Spleen (tissue), 11 donors: ENCODE data around the gene DDX46. TPM values are rescaled to one million over a fixed set of nuclear protein-coding genes. Genes with fewer than 3 reads are reported as not detected.

Experiments
- DNase-seq: peaks from one replicate; pipeline ENCODE4 v3.0.0-alpha.2; 2020
- H3K27ac ChIP-seq, 8 donors: fragments of 200-600 bp; sonication (generic) in 7 of 8; 1 replicate in 4 of 8; 2 replicates in 4 of 8; pipeline versions ENCODE4 v1.5.0 to v1.8.0; 2016 to 2021; ENCODE audit warnings: inconsistent platforms in 4 of 8, mild to moderate bottlenecking in 4 of 8, moderate library complexity in 1 of 8
- H3K27me3 ChIP-seq, 7 donors: fragments of 200-600 bp; sonication (generic) in 6 of 7; replicated peaks in 1 of 7; 1 replicate in 4 of 7; 2 replicates in 3 of 7; pipeline versions ENCODE4 v1.5.0 to v1.8.0; 2016 to 2021; ENCODE audit warnings: inconsistent platforms in 3 of 7, mild to moderate bottlenecking in 1 of 7
- H3K36me3 ChIP-seq, 6 donors: fragments of 200-600 bp; sonication (generic) in 5 of 6; 1 replicate in 4 of 6; 2 replicates in 2 of 6; pipeline versions ENCODE4 v1.5.0 to v1.8.0; 2016 to 2021; ENCODE audit warnings: inconsistent platforms in 2 of 6
- H3K4me1 ChIP-seq, 6 donors: fragments of 200-600 bp; sonication (generic) in 5 of 6; 1 replicate in 3 of 6; 2 replicates in 3 of 6; pipeline versions ENCODE4 v1.5.0 to v1.8.0; 2016 to 2021; ENCODE audit warnings: inconsistent platforms in 3 of 6
- H3K4me3 ChIP-seq, 8 donors: fragments of 200-600 bp; sonication (generic) in 7 of 8; 1 replicate in 4 of 8; 2 replicates in 4 of 8; pipeline versions ENCODE4 v1.5.0 to v1.8.0; 2016 to 2021; ENCODE audit warnings: inconsistent platforms in 4 of 8, mild to moderate bottlenecking in 4 of 8, moderate library complexity in 2 of 8
- H3K9me3 ChIP-seq, 8 donors: fragments of 200-600 bp; sonication (generic) in 7 of 8; 1 replicate in 4 of 8; 2 replicates in 4 of 8; pipeline versions ENCODE4 v1.5.0 to v1.8.0; 2016 to 2021; ENCODE audit warnings: inconsistent platforms in 4 of 8
- CTCF ChIP-seq, 11 experiments: fragments of 200-600 bp in 7 of 11; fragments of 450-650 bp in 4 of 11; sonication (generic) in 4 of 11; IDR thresholded peaks in 8 of 11; conservative IDR thresholded peaks in 3 of 11; 1 replicate in 7 of 11; 2 replicates in 4 of 11; pipeline versions ENCODE4 v1.4.0 to v1.8.0; 2016 to 2021; ENCODE audit warnings: antibody characterized with exemption in 11 of 11, inconsistent platforms in 4 of 11, mild to moderate bottlenecking in 1 of 11
- POLR2A ChIP-seq, 3 donors: fragments of 450-650 bp; IDR thresholded peaks; one replicate each; pipeline ENCODE4 v1.5.1; 2017; ENCODE audit warnings: antibody characterized with exemption in 3 of 3, mild to moderate bottlenecking in 1 of 3
- POLR2AphosphoS5 ChIP-seq, 3 donors: sonication (generic); formaldehyde crosslinking; IDR thresholded peaks; one replicate each; pipeline ENCODE4 v1.5.1; 2017; ENCODE audit warnings: antibody characterized with exemption in 3 of 3
- WGBS, 5 donors: extraction: QIAGEN DNeasy Blood & Tissue Kit in 3 of 5; methylation state at CpG; one replicate each; pipeline versions ENCODE4 v1.1.5 to v1.1.7; 2013 to 2018; 5-methylcytosine and 5-hydroxymethylcytosine counted together
- intact Hi-C: fragments of 100-400 bp; cut with DNase I; formaldehyde crosslinking; loops from one replicate; pipeline ENCODE4 v1.15.0; 2023; ENCODE audit warnings: low total_unique reads
- polyA plus RNA-seq, 3 donors: library from polyadenylated mRNA; stranded (reverse); fragments of 200-250 nt; gene quantifications; one replicate each; pipeline ENCODE4 v1.2.1, GENCODE V29; 2013
- total RNA-seq, 7 donors: library from RNA; depleted of rRNA in 3 of 7; stranded (reverse); fragments of >200 nt in 3 of 7; fragmentation: NEBNext Ultra II Directional in 4 of 7; extraction: Animal tissue kit (Norgen Biotek cat#: 25700) in 4 of 7; gene quantifications; one replicate each; pipeline versions ENCODE4 v1.1.0 to v1.2.1, GENCODE V29; 2016 to 2021
- donor health status: healthy with polysubstance abuse.
- donor health status: DM: no; HTN: no; CAD: no; lungs with moderate emphysema.
- donor health status: DM: no; HTN: no; CAD: no.
- donor health status: Bipolar disorder and iron deficiency.
- donor health status: healthy.
- donor health status: DM: no; HTN: no; CAD: no.
- donor health status: DM: yes; HTN: yes; CAD: no.

DDX46 gene
- total and polyA plus RNA-seq, 10 donors, result 10.7 to 74.2 (median 53.9) TPM

- WGBS, 5 donors, result 57 to 83% (median 73%) methylated on average over 4 of the region's 4 CpGs
- Histone ChIP-seq H3K27ac (no peak overlapping the region), H3K4me1 (no peaks in the 10 kb centered on the region), H3K36me3 (peaks cover 0 to 100% (median 97%) of the 10 kb centered on the region in 6 donors), H3K9me3 (no peaks in the 10 kb centered on the region), H3K27me3 (no peaks in the 10 kb centered on the region), H3K4me3 (no peak overlapping the region)
- TF ChIP-seq CTCF (IDR thresholded peaks at IDR 0.05 in 8 of 11, conservative IDR thresholded peaks at IDR 0.05 in 3 of 11) (no peak), POLR2AphosphoS5 (IDR thresholded peaks at IDR 0.05) (no peak), POLR2A (IDR thresholded peaks at IDR 0.05) (no peak)
- DNase-seq, result no peak
- intact Hi-C loops, result no loop called here
These were observed 10.6 kb downstream of the DDX46 start for GRCh38 chr5:134769206-134769605.

GRCh38 chr5:134772461-134773125, 14.0 kb downstream of the DDX46 start:
- TF ChIP-seq POLR2AphosphoS5 (IDR thresholded peaks at IDR 0.05) (no peak), POLR2A (IDR thresholded peaks at IDR 0.05) (no peak), CTCF (IDR thresholded peaks at IDR 0.05 in 8 of 11, conservative IDR thresholded peaks at IDR 0.05 in 3 of 11) (no peak)
- Histone ChIP-seq H3K27me3 (no peaks in the 10 kb centered on the region), H3K27ac (no peak overlapping the region), H3K9me3 (no peaks in the 10 kb centered on the region), H3K36me3 (peaks cover 0 to 100% (median 89%) of the 10 kb centered on the region in 6 donors), H3K4me1 (peaks cover 0 to 7% (median 0%) of the 10 kb centered on the region in 6 donors), H3K4me3 (no peak overlapping the region)
- 86 to 90% (median 87%) methylated on average over 10 of the region's 10 CpGs for WGBS, 5 donors
- no peak for DNase-seq
- intact Hi-C loops, result no loop called here

- Histone ChIP-seq H3K27ac (peak overlapping the region in 1 of 8 donors; percentile 26), H3K4me1 (peaks cover 0 to 17% (median 0%) of the 10 kb centered on the region in 6 donors), H3K36me3 (peaks cover 0 to 100% (median 84%) of the 10 kb centered on the region in 6 donors), H3K4me3 (no peak overlapping the region), H3K9me3 (no peaks in the 10 kb centered on the region), H3K27me3 (no peaks in the 10 kb centered on the region)
- intact Hi-C loops, result no loop called here
- TF ChIP-seq POLR2AphosphoS5 (IDR thresholded peaks at IDR 0.05), result no peak
- TF ChIP-seq CTCF (IDR thresholded peaks at IDR 0.05 in 8 of 11, conservative IDR thresholded peaks at IDR 0.05 in 3 of 11), result no peak
- TF ChIP-seq POLR2A (IDR thresholded peaks at IDR 0.05), result no peak
- whole genome bisulfite sequencing, 5 donors, result 55 to 85% (median 74%) methylated on average over 2 of the region's 2 CpGs
- DNase-seq, result no peak
These were observed 18.8 kb downstream of the DDX46 start for GRCh38 chr5:134777366-134777765.

GRCh38 chr5:134784241-134784920, 25.8 kb downstream of the DDX46 start:
- intact Hi-C loops, result no loop called here
- 64 to 81% (median 64%) methylated on average over 4 of the region's 4 CpGs for WGBS, 5 donors

More at GRCh38 chr5:134784241-134784920, 25.8 kb downstream of the DDX46 start:
- no peak overlapping the region for H3K4me3 ChIP-seq
- no peak for DNase-seq
- H3K36me3 ChIP-seq, result peaks cover 5 to 100% (median 86%) of the 10 kb centered on the region in 6 donors
- no peaks in the 10 kb centered on the region for H3K27me3 ChIP-seq
- no peak overlapping the region for H3K27ac ChIP-seq
- no peaks in the 10 kb centered on the region for H3K9me3 ChIP-seq
- peak in 2 of 11 experiments; percentile 18 to 41 for TF ChIP-seq CTCF (IDR thresholded peaks at IDR 0.05 in 8 of 11, conservative IDR thresholded peaks at IDR 0.05 in 3 of 11)
- TF ChIP-seq POLR2AphosphoS5 (IDR thresholded peaks at IDR 0.05), result no peak
- TF ChIP-seq POLR2A (IDR thresholded peaks at IDR 0.05), result no peak
- no peaks in the 10 kb centered on the region for H3K4me1 ChIP-seq
